G401 (cell line): ENCODE results near the gene CGB2. TPM values are rescaled to one million over a fixed set of nuclear protein-coding genes. Genes with fewer than 3 reads are reported as not detected.
A peak's percentile ranks its signal among the peaks of the same experiment; 100 is the strongest.
"Not testable (repeated sequence)": the region's sequence is repeated elsewhere in the genome, so short reads cannot be mapped to it uniquely, and the experiment has no call there.

Experiments
- DNase-seq: peaks from one replicate; pipeline ENCODE4 v3.0.0-alpha.2; 2015; ENCODE audit warnings: low spot score
- in situ Hi-C: cut with HindIII; loops from 2 replicates; pipeline ENCODE4 v1.10.0; 2016; ENCODE audit warnings: low sequenced_read_pairs, mixed read lengths
- total RNA-seq: library from RNA; depleted of rRNA; stranded (reverse); fragments of >200 nt; shearing (Covaris generic); gene quantifications from 2 replicates; pipeline ENCODE4 v1.2.3, GENCODE V29; 2014; rRNA removed

The CGB2 gene
- not detected in 2 replicates for total RNA-seq

DNA sequence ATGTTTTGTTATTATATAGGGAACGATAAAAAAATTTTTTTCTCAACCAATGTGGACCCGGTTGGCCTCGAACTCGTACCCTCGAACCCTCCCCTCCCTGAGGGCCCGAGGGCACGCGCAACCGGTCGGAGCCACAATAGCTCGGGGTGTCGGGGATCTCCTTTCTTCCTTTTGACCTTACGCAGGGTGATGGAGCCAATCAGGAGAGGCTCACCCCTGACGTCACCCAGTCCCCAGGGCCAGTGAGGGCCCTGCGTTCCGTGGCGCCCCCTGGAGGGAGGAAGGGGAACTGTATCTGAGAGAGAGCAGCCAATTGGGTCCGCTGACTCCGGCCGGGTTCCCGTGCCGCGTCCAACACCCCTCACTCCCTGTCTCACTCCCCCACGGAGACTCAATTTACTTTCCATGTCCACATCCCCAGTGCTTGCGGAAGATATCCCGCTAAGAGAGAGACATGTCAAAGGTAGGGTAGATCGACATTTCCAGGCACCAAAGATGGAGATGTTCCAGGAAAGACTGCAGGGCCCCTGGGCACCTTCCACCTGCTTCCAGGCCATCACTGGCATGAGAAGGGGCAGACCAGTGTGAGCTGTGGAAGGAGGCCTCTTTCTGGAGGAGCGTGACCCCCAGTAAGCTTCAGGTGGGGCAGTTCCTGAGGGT, at the start of gene CGB2:
TSS of gene CGB2 (plus strand) at position 249 of the 660 bp plus-strand sequence. CDS start at position 455, 206 bp downstream.
- in situ Hi-C loops, DNase-seq: not testable (repeated sequence)

DNA sequence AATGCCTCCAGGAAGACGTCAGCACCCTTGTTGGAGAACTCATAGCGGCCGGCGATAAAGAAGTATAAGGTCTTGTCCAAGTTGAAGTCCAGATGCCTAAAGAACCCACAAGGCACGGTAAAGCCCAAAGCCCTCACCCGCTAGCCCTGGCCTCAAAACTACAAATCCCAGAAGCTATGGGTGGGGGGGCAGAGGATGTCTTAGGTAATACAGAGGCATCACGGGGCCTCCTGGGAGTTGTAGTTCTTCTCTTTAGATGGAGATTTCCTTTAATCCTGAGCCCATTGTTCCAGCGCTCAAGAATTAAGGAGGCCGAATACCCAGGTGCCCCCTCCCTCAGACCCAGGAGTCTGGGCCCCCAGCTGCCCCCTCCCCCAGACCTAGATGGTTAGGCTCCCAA, 49.4 kb upstream of the CGB2 start:
- peak; percentile 26 for DNase-seq
- in situ Hi-C loops, result no loop called here

DNA sequence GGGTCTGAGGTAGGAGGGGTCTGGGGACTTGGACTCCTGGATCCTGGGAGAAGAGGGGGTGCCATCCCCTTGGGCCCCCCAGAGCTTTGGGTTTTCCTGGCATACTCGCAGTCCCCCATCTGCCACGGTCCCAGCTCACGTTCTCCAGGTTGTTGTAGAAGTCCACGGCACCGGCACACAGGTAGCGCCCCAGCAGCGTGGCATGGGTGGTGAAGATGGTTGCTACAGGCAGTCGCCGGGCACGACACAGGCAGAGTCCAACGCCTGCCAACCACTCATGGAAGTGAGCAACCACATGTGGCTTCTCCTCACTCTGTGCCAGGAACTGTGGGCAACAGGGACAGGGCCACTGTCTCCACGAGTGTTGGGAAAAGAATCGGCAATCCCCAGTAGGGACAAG, 46.0 kb upstream of the CGB2 start:
- no peak for DNase-seq
- in situ Hi-C loops, result no loop called here

DNA sequence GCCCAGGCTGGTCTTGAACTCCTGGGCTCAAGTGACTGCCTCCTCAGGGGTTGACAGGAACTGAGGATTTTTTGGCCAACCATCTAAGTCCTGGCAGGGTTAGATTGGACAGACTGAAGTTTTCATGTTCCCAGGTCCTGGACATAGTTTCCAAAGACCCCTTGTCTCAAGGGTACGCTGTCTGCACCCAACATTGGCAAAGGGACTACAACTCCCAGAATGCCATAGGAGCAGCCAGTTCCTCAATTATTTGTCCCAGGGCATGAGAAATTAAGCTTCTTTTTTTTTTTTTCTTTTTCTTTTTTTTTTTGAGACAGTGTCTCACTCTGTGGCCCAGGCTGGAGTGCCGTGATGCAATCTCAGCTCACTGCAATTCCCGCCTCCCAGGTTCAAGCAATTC, 45.5 kb upstream of the CGB2 start:
- in situ Hi-C loops, result no loop called here
- no peak for DNase-seq

DNA sequence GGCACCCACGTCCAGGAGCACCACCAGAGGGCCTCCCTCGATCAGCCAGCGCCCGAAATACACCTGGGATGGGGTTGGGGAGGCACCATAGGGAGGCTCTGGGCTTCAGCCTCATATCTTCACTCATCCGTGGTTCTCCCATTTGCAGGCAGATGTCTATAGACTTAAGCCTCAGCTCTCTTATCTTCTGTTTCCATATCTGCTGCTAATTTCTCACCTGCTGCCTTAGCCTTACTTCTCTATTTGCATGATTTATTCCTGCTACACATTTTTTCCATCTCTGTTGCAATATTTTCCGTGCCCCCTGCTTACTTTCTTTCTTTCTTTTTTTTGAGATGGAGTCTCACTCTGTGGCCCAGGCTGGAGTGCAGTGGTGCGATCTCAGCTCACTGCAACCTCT, 44.4 kb upstream of the CGB2 start:
- in situ Hi-C loops, result no loop called here
- DNase-seq, result no peak

DNA sequence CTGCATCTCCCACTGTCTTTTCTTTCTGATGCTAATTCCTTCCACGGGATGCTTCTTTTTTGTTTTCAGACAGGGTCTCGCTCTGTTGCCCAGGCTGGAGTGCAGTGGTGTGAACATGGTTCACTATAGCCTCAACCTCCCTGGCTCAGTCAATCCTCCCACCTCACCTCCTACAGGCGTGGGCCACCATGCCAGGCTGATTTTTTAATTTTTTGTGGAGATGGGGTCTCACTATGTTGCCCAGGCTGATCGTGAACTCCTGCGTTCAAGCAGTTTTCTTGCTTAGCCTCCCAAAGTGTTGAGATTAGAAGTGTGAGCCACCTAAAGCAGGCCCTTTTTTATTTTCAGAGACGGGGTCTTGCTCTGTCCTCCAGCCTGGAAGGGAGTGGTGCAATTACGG, 43.4 kb upstream of the CGB2 start:
- in situ Hi-C loops, result no loop called here

DNA sequence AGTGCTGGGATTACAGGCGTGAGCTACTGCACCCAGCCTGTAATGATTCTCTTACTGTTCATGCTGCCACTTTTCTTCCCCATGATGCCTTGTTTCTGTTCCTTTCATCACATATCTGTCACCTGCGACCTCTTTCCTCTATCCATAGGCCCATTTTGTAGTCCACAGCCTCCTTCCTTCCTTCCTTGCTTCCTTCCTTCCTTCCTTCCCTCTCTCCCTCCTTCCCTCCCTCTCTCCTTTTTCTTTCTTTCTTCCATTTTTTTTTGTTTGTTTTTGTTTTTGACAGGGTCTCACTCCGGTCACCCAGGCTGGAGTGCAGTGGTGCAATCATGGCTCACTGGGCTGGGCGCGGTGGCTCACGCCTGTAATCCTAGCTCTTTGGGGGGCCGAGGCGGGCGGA, 42.8 kb upstream of the CGB2 start:
- DNase-seq, result no peak
- in situ Hi-C loops, result no loop called here

More for the DNA sequence above, 43.4 kb upstream of the CGB2 start:
- no peak for DNase-seq

DNA sequence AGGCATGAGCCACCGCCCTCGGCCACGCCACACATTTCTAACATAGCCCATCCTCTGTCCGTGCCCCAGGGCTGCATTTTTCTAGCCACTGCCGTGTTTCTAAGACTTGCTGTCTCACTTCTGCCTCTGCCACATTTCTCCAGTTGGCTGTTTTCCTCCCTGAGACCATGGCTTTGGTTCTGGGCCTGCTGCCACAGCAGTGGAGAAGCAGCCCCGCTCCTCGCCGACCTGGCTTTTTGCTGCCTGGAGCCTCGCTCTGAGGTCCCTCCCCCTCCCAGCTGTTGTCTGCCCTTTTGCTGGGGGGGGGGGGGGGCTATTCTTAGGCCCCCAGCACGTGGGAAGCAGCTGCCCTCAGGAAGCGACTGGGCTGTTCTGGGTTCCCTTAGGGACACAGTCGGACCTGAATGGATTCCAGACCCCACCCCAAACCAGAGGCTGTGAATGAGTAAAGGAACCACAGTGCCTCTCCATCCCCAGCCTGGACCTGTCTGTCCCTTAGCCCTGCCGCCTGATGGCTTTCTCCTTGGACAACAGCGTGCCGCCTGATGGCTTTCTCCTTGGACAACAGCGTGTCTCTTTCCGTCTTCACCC, 41.9 kb upstream of the CGB2 start:
- peak; percentile 26 for DNase-seq
- in situ Hi-C loops, result no loop called here

DNA sequence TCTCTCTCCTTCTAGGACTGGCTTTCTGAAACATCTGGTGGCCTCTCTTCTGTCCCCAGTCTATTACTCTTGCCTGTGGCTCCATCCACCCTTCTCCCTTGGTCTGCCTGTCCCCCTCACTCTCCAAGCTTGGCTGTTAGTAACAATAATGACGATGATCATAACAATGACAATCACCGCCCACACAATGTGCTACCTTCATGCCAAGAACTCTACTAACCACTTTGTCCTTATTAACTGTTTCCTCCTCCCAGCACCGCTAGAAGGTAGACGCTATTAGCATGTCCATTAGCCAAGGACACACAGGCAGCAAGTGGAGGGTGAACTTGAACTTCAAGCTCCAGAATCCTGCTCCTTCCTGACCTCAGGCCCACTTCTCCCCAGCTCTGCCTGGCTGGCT, 41.3 kb upstream of the CGB2 start:
- DNase-seq, result no peak
- in situ Hi-C loops, result no loop called here

DNA sequence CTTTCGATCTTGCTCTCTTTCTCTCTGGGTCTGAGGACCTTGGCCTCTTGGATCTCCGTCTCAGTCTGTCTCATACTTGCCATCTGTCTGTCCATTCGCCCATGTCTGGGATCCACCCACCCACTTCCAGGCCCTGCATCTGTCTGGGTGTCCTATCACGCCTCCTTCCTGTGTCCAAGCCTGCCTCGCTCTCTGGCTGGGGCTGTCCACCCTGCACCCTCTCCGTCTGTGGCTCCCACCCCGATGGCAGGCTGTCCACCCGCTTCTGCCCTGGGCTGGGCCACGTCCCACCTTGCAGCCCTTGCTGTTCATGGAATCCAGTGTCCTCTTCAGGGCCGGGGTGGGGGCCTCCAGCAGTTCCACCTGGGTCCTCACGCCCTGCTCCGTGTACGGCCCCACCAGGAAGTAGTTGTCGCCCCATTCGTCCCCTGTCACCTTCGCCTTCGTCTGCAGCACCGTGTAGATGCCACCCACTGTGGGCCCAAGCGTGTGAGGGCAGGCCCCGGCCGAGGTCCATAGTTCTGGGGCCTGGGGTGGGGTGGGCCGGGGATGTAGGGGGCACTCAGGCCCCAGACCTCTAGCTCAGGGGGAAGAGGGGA, 40.6 kb upstream of the CGB2 start:
- in situ Hi-C loops, result no loop called here
- no peak for DNase-seq

DNA sequence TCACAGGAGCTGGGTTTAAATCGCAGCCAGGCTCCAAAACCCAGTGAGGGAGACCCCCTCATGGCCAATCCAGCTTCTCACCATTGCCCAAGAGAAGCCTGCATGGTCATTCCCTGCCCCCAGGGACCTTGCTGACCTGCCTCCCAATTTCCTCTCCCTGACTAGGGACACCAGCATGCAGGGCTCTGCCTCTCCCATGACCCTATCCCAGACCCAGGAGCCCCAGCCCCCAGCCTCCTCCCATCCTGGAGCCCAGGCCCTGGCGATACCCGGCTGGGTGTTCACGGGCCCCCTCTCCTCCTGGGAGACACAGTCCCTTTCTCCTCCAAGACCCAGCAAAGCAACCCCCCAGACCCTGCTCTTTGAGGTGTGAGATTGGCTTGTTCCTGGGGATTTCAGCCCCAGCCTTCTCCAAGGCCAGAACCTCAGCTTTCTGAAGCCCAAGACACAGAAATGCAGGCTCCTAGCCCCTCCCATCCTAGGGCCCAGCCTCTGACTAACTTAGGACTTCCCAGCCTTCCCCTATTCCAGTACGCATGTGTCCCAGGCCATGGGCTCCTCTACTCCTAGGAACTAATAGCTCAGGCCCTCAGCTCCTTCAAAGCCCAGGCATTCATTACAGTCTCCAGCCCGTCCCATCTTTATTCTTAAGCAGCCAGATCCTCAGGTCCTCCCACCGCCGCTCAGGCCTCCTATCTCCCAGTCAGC, 39.7 kb upstream of the CGB2 start:
- DNase-seq, result peak; percentile 58
- in situ Hi-C loops, result no loop called here

DNA sequence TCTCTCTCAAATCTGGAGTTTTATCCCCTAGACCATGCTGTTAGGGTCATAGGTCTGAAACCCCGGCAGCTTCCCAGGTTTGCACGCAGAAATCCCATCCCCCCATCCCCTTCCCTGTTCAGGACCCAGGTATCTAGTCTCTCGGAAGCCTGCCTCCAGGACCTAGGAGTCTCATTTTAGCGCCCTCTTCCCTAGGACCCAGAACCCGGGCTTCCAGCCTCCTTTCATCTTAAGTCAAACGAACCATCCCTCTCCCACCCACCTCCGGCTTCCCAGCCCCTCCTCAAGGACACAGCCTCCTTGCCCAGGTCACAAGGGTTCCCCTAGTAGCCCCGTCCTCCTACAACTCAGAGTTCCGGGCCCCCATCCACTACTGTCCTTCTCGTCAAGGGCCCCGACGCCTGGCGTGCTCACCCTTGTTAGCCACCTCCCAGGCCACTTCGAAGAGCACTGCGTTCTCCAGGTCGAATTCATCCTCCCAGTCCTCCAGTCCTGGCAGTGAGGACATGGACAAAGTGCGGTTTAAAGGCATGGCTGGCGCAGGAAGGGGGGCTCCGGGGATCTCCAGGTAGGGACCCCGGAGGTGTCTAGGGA, 39.0 kb upstream of the CGB2 start:
- peak; percentile 47 for DNase-seq

DNA sequence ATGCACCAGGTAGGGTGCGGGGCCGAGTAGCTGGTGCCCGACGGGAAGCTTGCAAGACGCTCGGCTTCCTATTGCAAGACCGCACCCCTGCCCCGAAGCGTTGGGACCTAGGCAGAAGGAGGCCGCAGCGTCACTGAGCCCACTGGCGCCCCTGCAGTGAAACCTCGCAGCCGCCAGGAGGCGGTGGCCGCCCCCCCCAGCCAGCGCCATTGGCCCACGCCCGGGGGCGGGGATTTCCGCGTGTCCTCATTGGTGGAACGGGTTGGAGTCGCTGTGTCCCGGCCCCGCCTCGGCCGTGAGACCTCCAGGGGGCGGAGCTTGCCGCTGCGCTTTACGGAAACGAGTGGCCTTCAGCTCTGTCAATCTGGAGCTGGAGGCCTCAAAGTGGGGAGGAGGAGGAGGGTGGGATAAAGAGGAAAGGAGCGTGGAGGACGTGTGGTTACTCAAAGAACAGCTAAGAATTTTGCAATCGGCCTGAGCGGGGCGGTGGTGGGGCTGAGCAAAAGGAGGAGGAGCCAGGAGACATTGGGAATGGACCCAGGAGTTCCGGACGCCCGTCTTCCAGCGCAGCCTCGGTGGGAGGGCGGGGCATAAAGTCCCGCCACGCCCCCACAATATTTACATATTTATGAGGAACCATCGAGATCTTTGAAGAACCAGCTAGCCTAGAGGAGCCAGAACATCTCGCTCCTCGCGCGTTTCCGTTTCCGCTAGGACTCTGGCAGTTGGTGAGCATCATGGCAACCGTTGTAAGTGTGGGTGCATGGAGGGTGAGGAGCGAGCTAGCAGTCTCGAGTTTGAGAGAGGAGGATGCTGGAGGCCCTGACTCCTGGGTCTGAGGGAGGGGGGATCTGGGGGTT, 38.3 kb upstream of the CGB2 start, which contains the start of the genes GYS1 and RUVBL2:
TSS of gene GYS1 (minus strand) at position 135 of the 860 bp plus-strand sequence. CDS start 197 bp downstream, outside the sequence.
TSS of gene RUVBL2 (plus strand) at position 713 of the 860 bp plus-strand sequence. CDS start at position 738, 25 bp downstream.
- in situ Hi-C loops, result no loop called here

More for the DNA sequence above, 39.0 kb upstream of the CGB2 start:
- in situ Hi-C loops, result no loop called here

DNA sequence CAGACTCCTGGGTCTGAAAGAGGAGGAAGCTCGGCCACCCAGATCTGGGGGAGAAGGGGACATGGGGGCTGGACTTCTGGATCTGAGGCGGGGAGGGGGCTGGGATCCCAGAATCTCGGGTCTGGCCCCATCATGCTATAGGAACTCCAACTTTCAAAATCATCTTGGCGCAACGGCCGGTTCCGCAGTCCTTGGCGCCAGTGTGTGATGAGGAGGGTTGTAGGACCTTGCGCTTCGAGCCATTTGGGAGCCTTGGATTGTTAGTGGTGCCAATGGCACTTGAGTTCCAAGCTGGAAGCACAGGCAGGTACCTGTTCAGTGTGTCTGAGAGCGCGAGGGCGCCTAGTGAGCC, 37.7 kb upstream of the CGB2 start:
- in situ Hi-C loops, result no loop called here
- DNase-seq, result no peak

More for the DNA sequence above, 38.3 kb upstream of the CGB2 start, which contains the start of the genes GYS1 and RUVBL2:
- peak; percentile 100 for DNase-seq

DNA sequence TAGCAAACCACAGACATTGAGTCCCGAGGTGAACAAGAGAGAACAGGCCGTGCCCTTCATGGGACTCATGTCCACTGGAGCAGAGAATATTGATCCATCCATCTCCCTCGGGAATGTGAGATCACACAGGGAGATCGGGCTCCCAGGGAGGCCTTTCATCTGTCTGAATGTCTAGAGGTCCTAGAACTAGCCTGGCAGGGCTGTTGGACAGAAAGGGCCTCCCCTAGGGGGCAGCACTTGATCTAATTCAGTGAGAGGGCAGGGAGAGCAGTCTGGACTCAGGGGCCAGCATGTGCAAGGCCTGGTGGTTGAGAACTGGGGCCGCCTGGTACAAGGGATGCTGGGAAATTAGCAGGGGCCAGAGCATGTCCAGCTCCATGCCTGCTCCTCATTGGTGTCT, 33.7 kb upstream of the CGB2 start:
- in situ Hi-C loops, result no loop called here
- peak; percentile 33 for DNase-seq

DNA sequence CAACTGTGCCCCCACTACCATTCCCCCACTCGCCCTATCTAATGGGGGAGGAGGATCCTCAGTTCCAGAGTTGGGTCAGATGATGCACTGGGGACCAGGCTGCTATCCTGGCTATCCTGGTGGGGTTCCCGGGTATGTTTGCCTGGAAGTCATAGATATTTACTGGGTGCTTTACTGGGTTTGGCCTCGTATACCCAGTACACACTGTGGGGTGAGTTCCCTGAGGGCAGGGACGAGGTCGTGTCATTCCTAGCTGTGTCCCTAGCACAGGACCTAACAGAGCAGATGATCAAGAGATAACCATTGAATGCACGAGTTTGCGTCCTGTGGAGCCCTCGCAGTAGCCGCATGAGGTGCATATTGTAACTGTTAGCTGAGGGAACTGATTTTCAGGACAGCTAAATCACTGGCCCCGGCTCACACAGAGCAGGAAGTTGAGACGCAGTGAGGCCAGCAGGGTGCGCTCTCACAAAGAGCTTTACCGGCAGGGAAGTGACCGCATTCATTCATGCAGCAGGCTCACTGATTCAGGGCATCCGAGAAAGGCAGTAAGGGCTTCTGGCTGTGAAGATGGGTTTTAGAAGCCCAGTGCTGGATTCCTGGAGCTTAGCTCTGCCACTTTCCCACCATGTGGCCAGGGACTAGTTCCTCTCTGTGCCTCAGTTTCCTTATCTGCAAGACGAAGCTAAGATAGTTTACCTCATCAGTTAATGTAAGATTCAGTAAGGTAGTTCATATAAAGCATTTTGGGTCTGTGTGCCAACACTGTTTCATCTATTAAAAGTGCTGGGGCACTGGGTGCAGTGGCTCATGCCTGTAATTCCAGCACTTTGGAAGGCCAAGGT, 32.0 kb upstream of the CGB2 start:
- in situ Hi-C loops, result no loop called here
- DNase-seq, result peak; percentile 38

DNA sequence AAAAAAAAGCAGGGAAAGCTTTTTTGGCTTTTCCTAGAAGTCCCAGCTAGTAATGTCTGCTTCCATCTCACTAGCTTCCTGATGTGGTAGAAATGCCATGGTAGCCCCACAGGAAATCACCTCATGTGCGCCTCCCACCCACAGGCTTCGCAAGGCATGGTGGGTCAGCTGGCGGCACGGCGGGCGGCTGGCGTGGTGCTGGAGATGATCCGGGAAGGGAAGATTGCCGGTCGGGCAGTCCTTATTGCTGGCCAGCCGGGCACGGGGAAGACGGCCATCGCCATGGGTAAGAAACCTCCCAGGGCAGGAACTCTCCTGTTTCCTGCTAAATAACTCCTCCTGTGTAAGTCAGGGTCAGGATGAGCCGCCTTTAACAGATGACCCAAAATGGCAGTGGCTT, 27.6 kb upstream of the CGB2 start:
- in situ Hi-C loops, result no loop called here
- DNase-seq, result no peak
